Subcutaneous abdominal adipose tissue (tissue), 5 donors: ENCODE measurements around the gene PLSCR1.

Experiments
- H3K27ac ChIP-seq: one replicate; pipeline ENCODE4 v1.7.0; 2013; ENCODE audit warnings: low read depth, mild to moderate bottlenecking, inconsistent platforms, low read length, moderate library complexity
- H3K27me3 ChIP-seq, 5 donors: one replicate each; pipeline ENCODE4 v1.7.0; 2013; ENCODE audit warnings: low read length in 5 of 5, inconsistent platforms in 1 of 5; ENCODE audit not compliant: control insufficient read depth in 5 of 5, insufficient read depth in 4 of 5
- H3K36me3 ChIP-seq, 5 donors: one replicate each; pipeline ENCODE4 v1.7.0; 2013; ENCODE audit warnings: low read length in 5 of 5; ENCODE audit not compliant: control insufficient read depth in 5 of 5, insufficient read depth in 5 of 5
- H3K4me1 ChIP-seq, 5 donors: one replicate each; pipeline ENCODE4 v1.7.0; 2013; ENCODE audit warnings: low read length in 5 of 5, mild to moderate bottlenecking in 3 of 5, moderate library complexity in 1 of 5; ENCODE audit not compliant: control insufficient read depth in 5 of 5, insufficient read depth in 5 of 5
- H3K4me3 ChIP-seq, 5 donors: one replicate each; pipeline ENCODE4 v1.7.0; 2013; ENCODE audit warnings: low read length in 5 of 5, low read depth in 1 of 5
- H3K9ac ChIP-seq, 5 donors: one replicate each; pipeline ENCODE4 v1.7.0; 2013; ENCODE audit warnings: low read length in 5 of 5, mild to moderate bottlenecking in 4 of 5, moderate library complexity in 3 of 5
- H3K9me3 ChIP-seq, 5 donors: one replicate each; pipeline ENCODE4 v1.7.0; 2013; ENCODE audit warnings: low read length in 5 of 5; ENCODE audit not compliant: control insufficient read depth in 5 of 5
- donor health status: healthy.
- donor health status: healthy.
- donor health status: healthy.
- donor health status: healthy.
- donor health status: healthy.

Gene PLSCR1

DNA sequence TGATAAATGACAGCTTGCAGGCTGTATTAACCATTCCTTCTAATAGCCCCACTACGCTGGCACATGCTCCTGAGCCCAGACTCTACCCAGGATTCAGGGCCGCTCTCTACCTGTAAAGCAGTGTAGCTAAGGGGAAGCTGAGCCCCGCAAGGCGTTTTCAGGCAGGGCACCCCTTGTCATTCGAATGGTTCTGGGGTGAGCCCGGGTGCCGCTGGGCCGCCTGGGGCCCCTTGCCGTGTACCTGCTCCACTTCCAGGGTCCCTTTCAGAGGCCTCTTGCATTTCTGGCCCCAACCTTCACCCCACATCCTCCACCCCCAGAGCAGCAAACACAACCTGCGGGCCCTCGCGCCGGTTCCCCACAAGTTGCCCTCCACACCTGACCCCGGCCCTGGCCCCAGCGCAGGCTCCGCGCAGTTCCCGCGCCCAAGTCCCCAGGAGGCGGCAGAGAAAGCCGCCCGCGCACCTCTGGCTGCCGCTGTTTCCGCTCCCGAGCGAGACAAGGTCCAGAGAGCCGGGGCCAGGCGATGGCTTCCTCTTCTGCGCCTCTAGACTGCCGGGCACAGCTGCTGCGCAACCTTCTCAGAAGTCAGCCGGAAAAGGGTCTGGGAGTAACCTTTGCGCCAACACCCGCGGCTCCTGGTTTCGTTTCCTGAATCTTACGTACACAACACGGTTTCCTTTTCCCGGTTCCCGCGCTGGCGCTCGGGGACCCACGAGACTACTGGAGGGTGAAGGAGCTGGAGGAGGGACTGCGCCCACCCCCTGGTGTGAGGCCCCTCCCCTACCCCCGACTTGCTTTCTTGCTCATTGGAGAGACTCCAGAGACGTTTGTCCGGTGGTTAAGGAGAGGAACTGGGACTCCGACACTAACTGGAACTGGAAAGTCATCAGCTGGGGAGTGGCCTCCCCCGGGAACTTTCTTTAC is at the start of gene PLSCR1:
Gene PLSCR1 (minus strand): TSS at position 606 of the 927 bp plus-strand sequence. CDS start 8,055 bp downstream, outside the sequence.
- Histone ChIP-seq H3K27ac (peak within 1 kb of the TSS; percentile 94), H3K9ac (peak within 1 kb of the TSS; percentile 75 to 97 (median 95)), H3K4me3 (peak within 1 kb of the TSS; percentile 82 to 89 (median 86)), H3K4me1 (peaks cover 1 to 45% (median 25%) of the 10 kb centered on the region in 5 donors), H3K9me3 (no peaks in the 10 kb centered on the region), H3K27me3 (no peaks in the 10 kb centered on the region), H3K36me3 (no peaks in the 10 kb centered on the region)

- Histone ChIP-seq H3K9ac (no peak overlapping the region), H3K36me3 (no peaks in the 10 kb centered on the region), H3K4me1 (peaks cover 0 to 3% (median 0%) of the 10 kb centered on the region in 5 donors), H3K4me3 (no peak overlapping the region), H3K9me3 (no peaks in the 10 kb centered on the region), H3K27me3 (no peaks in the 10 kb centered on the region), H3K27ac (no peak overlapping the region)
Observed at GRCh38 chr3:146593776-146594175, 49.4 kb upstream of the PLSCR1 start.

- Histone ChIP-seq H3K27me3 (no peaks in the 10 kb centered on the region), H3K27ac (no peak overlapping the region), H3K9ac (no peak overlapping the region), H3K4me1 (peaks cover 0 to 3% (median 0%) of the 10 kb centered on the region in 5 donors), H3K4me3 (no peak overlapping the region), H3K36me3 (no peaks in the 10 kb centered on the region), H3K9me3 (no peaks in the 10 kb centered on the region)
Observed at GRCh38 chr3:146590521-146590920, 46.1 kb upstream of the PLSCR1 start.

DNA sequence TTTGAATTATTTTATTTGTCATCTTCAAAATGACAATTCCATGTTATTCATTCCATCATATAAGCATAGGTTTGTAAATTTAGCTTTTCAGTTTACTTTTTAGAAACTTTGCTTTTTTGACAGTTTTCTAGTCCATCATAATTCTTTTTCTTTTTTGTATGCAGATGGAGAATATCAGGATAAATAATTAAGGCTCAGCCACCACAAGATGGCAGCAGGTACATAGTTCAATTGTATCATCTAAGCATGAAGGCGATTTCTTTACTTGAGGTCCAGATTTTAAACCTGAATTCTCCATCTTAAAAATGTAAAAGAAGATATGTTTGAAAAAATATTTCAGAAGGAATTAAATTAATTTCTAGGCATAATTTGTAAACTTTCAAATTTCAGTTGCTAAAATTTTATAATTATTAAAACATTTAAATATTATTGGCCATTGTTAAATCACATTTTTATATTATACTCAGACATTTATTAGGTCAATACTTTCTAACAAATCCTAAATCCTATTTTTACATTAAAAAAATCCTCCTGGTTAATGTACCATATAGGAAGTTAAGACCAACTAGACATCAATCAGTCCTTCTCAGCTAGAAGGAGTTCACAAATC is 45.6 kb upstream of the PLSCR1 start:
- Histone ChIP-seq H3K27me3 (no peaks in the 10 kb centered on the region), H3K4me3 (no peak overlapping the region), H3K9ac (no peak overlapping the region), H3K4me1 (peaks cover 0 to 3% (median 0%) of the 10 kb centered on the region in 5 donors), H3K9me3 (no peaks in the 10 kb centered on the region), H3K27ac (no peak overlapping the region), H3K36me3 (no peaks in the 10 kb centered on the region)

- H3K4me3 ChIP-seq, result no peak overlapping the region
- H3K27me3 ChIP-seq, result no peaks in the 10 kb centered on the region
- peaks cover 0 to 6% (median 0%) of the 10 kb centered on the region in 5 donors for H3K9me3 ChIP-seq
- no peaks in the 10 kb centered on the region for H3K36me3 ChIP-seq
- H3K9ac ChIP-seq, result no peak overlapping the region
- H3K4me1 ChIP-seq, result peaks cover 0 to 3% (median 0%) of the 10 kb centered on the region in 5 donors
- H3K27ac ChIP-seq, result no peak overlapping the region
Observed at GRCh38 chr3:146585156-146585555, 40.7 kb upstream of the PLSCR1 start.

DNA sequence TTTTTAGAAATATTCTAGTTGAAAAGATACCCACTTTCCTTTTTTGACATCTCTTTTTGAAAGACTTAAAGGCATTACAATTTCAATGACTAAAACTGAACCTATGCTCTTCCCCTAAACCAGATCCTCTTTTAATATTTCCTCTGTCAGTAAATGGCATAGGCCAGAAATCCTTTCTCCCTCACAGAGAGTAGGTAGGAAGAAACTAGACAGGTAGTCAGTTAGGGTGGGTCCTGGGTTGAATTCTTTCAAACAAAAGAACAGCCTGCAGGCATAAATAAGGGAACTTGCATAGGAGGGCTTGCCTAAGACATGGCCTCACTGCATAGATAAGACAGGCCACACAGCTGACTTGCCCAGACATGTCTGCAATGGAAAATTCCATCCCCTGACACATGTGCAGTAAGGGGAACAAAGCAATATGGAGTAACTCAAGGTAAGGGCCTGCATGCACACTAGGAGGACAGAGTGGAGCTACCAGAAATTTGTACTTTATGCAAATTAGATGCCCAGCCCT is 37.6 kb upstream of the PLSCR1 start:
- no peaks in the 10 kb centered on the region for H3K4me1 ChIP-seq
- peaks cover 0 to 6% (median 0%) of the 10 kb centered on the region in 5 donors for H3K9me3 ChIP-seq
- H3K27ac ChIP-seq, result no peak overlapping the region
- no peak overlapping the region for H3K9ac ChIP-seq
- H3K36me3 ChIP-seq, result no peaks in the 10 kb centered on the region
- H3K27me3 ChIP-seq, result no peaks in the 10 kb centered on the region
- H3K4me3 ChIP-seq, result no peak overlapping the region

DNA sequence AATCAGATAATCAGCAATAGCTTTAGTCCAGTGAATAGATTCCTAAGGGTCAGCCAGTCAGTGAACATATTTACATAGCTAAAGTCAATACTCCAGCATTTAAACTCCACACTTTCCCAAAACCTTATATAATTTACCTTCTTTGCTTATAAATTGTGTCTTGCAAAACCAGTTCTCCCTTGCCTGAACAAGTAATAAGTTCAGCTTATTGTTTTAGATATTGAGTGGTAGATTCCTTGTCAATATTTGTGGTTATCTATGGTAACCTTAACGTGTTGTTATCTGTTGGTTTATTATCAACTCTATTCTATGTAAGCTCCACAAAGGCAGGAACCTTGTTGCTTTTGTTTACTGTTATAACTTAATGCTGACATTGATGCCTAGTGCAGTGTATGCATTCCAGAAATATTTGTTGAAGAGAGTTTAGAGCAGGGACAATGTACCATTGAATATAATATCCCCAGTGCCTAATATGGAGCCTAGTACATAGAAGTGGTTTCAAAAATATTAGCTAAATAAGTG is 36.7 kb upstream of the PLSCR1 start:
- no peaks in the 10 kb centered on the region for H3K4me1 ChIP-seq
- H3K4me3 ChIP-seq, result no peak overlapping the region
- H3K9ac ChIP-seq, result no peak overlapping the region
- H3K9me3 ChIP-seq, result peaks cover 0 to 6% (median 0%) of the 10 kb centered on the region in 5 donors
- H3K36me3 ChIP-seq, result no peaks in the 10 kb centered on the region
- no peaks in the 10 kb centered on the region for H3K27me3 ChIP-seq
- no peak overlapping the region for H3K27ac ChIP-seq

- Histone ChIP-seq H3K36me3 (no peaks in the 10 kb centered on the region), H3K9ac (no peak overlapping the region), H3K4me1 (no peaks in the 10 kb centered on the region), H3K4me3 (no peak overlapping the region), H3K9me3 (peaks cover 0 to 2% (median 0%) of the 10 kb centered on the region in 5 donors), H3K27ac (no peak overlapping the region), H3K27me3 (no peaks in the 10 kb centered on the region)
Observed at GRCh38 chr3:146577662-146578061, 33.3 kb upstream of the PLSCR1 start.

DNA sequence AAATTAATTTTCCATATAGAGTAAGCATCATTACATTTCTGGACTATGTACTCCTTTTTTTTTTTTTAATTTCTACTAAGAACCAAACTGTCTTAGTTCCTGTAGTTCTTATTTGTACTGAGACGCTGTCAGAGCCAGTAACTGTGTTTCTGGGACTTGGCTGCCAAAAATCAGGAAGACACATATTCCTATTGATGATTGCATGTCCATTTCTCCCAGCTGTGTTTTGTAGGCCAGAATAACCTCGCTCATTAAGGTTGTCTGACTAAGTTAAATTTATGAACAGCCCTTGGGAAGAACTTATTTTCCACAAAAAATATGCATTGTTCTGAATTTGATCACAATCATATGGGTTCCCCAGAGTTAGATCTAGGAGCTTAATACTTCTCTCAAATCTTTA is 31.2 kb upstream of the PLSCR1 start:
- H3K9ac ChIP-seq, result no peak overlapping the region
- H3K36me3 ChIP-seq, result no peaks in the 10 kb centered on the region
- H3K4me1 ChIP-seq, result no peaks in the 10 kb centered on the region
- H3K27me3 ChIP-seq, result no peaks in the 10 kb centered on the region
- H3K27ac ChIP-seq, result no peak overlapping the region
- no peak overlapping the region for H3K4me3 ChIP-seq
- no peaks in the 10 kb centered on the region for H3K9me3 ChIP-seq

DNA sequence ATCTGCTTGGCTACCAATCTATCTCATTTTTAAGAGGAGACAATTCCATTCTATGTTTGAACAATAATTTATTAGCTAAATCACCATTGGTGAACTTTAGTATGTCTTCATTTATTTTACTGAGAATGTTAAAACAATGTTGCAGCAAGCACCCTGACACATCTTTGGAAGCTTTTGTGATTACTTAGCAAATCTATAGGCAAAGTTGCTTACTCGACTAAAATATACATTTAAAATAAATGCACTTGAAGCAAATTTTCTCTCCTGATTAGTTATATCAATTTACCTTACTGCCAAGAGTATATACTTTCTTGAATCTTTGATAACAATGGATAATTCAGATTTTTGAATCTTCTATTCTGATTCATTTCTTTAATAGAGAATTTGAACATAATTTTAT is 29.8 kb upstream of the PLSCR1 start:
- Histone ChIP-seq H3K27me3 (no peaks in the 10 kb centered on the region), H3K9me3 (no peaks in the 10 kb centered on the region), H3K27ac (no peak overlapping the region), H3K9ac (no peak overlapping the region), H3K4me3 (no peak overlapping the region), H3K4me1 (no peaks in the 10 kb centered on the region), H3K36me3 (no peaks in the 10 kb centered on the region)
